A549 (cell line): ENCODE measurements around the gene KRTAP10-10.

Experiments used
- CEBPB ChIP-seq, 2 experiments: fragments of >200 bp in 1 of 2; sonication (Bioruptor Twin) in 1 of 2; formaldehyde crosslinking in 1 of 2; IDR thresholded peaks; 2 replicates each; pipeline ENCODE4 v1.6.1; 2012 to 2016
- CHD4 ChIP-seq: fragments of 200-600 bp; sonication (generic); IDR thresholded peaks from 2 replicates; pipeline ENCODE4 v1.6.1; 2016; ENCODE audit warnings: antibody characterized with exemption, mild to moderate bottlenecking, borderline replicate concordance
- CTCF ChIP-seq: fragments of >200 bp; sonication (Bioruptor Twin); formaldehyde crosslinking; IDR thresholded peaks from 3 replicates; pipeline ENCODE4 v1.5.1; 2016
- EP300 ChIP-seq, 2 experiments: fragments of >200 bp; sonication (Bioruptor Twin); formaldehyde crosslinking; IDR thresholded peaks; 2 replicates in 1 of 2; 3 replicates in 1 of 2; pipeline ENCODE4 v1.6.1; 2016 to 2017
- MAX ChIP-seq: IDR thresholded peaks from 2 replicates; pipeline ENCODE4 v1.6.1; 2012
- PBX3 ChIP-seq: IDR thresholded peaks from 2 replicates; pipeline ENCODE4 v1.6.1; 2012
- RAD21 ChIP-seq, 2 experiments: fragments of >200 bp in 1 of 2; sonication (Bioruptor Twin) in 1 of 2; formaldehyde crosslinking in 1 of 2; IDR thresholded peaks in 1 of 2; conservative IDR thresholded peaks in 1 of 2; 2 replicates in 1 of 2; 3 replicates in 1 of 2; pipeline ENCODE4 v1.6.1; 2012 to 2018; ENCODE audit warnings: inconsistent platforms in 1 of 2
- RCOR1 ChIP-seq: fragments of 150-350 bp; IDR thresholded peaks from 2 replicates; pipeline ENCODE4 v1.6.1; 2014; ENCODE audit warnings: antibody characterized with exemption, low read length, low read depth
- ZNF302 ChIP-seq: fragments of 250-450 bp; sonication (Bioruptor Pico); IDR thresholded peaks from 2 replicates; pipeline ENCODE4 v1.9.0; 2021; ENCODE audit warnings: inconsistent platforms, mild to moderate bottlenecking, moderate library complexity

- TF ChIP-seq CTCF (no peak), CEBPB (IDR thresholded peaks at IDR 0.05) (no peak), PBX3 (no peak), ZNF302 (CRISPR knock-in tag) (no peak), CHD4 (no peak), MAX (no peak), EP300 (IDR thresholded peaks at IDR 0.05) (no peak), RAD21 (conservative IDR thresholded peaks at IDR 0.05 in 1 of 2, IDR thresholded peaks at IDR 0.05 in 1 of 2) (no peak), RCOR1 (no peak)
These were observed 30.7 kb upstream of the KRTAP10-10 start for GRCh38 chr21:44606495-44606894.
